ENCODE data around the gene GSTA1. TPM values are rescaled to one million over a fixed set of nuclear protein-coding genes. Genes with fewer than 3 reads are reported as not detected.
"Not testable (repeated sequence)": the region's sequence is repeated elsewhere in the genome, so short reads cannot be mapped to it uniquely, and the experiment has no call there.

Gene GSTA1
- 10.4 TPM for polyA plus RNA-seq (2013, experiment 1 of 2; ENCODE audit: insufficient read length)
- polyA plus RNA-seq (2013, experiment 2 of 2; ENCODE audit: insufficient read length) = 11.5 TPM

- DNase-seq = peak; percentile 7
These were observed at the start of gene GSTA1 for GRCh38 chr6:52803668-52804255. TSS of gene GSTA1 (minus strand) at chr6:52803816. CDS start at chr6:52799267, 4,549 bp downstream.

- DNase-seq = no peak
These were observed 45.5 kb upstream of the GSTA1 start for GRCh38 chr6:52849137-52849536.

GRCh38 chr6:52846002-52846401 is 42.4 kb upstream of the GSTA1 start:
- no peak for DNase-seq

- no peak for DNase-seq
These were observed 40.0 kb upstream of the GSTA1 start for GRCh38 chr6:52843605-52844004.

DNA sequence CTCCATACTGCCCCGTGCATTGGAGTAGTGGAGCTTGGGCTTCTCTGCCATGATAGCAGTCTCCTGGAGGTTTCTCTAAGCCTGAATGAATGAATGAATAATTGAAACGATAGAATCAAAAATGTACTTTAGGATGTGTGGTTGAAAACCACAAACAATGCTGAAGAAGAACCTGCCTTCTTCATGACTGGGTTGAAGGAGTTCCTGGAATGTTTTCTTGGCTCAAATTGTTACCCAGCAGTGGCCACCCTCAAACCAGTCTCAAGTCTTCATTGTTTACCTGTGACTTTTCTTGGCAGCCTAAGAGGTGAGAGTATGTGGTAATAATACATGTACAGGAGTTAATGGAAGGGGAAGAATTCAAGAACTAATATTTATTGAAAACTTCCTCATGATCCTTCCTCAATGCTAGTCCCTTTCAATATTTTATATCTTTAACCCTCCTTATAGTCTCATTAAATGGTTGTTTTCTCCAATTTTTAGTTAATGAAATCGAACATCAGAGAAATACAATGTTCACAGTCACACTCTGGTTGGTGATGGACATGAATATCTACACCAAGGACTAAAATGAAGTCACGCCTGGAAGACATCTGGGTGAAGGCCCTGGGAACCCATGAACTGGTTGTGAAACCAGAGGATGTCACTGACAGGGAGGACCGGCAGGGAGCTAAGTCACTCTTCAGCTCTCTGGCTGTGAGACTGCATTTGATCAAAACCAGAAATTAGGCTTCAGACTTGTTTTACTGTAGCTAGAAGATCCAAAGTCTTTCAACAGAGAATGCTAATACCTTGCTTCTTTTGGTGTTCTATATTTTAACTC is 37.4 kb upstream of the GSTA1 start, which contains the start of gene GSTA5:
TSS of gene GSTA5 (minus strand) at position 51 of the 823 bp plus-strand sequence.
- DNase-seq = peak; percentile 3

DNA sequence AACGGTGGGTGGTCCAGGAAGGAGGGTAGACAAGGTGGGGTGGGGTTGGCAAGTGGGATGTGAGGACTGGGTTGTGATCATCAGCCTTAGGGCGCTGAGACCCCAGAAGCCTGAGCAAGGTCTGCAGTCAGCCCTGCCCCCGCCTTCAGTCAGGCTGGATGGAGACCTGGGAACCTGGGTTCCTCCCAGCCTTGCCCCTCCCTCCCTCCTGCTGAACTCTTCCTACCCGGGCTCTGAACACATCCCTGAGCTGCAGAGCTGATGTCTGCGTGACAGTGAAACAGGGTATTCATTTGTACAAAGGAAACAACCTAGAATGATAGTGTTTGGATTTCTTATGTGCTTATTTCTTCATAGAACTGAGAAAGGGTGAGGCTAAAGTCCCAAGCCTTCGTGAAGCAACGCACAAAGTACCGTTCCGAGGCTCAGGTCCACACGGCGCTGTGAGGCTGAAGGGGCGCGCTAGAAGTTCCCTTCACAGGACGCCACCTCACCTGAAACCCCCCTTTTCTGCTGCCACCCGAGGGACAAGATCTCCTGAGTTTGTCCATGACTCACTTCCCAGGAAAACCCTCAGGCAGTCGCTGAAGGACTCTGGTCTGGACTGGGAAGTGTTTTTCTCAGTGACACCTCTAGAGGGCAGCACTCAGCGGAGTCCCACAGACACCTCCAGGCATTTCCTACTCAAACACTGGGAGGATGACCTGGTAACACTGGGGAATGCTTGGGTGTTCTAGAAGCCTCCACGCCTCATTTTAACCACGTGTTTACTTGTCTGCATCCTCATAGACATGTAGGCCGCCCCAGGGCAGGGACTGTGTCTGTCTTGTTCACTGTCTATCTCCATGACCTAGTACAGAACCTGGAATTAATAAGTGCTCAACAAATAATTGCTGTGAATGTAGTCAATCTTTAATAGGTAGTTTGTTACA is 35.8 kb upstream of the GSTA1 start:
- DNase-seq = peak; percentile 68

- peak; percentile 7 for DNase-seq
These were observed 30.9 kb upstream of the GSTA1 start for GRCh38 chr6:52834481-52834880.

GRCh38 chr6:52830869-52831268 is 27.3 kb upstream of the GSTA1 start:
- not testable (repeated sequence) for DNase-seq

DNA sequence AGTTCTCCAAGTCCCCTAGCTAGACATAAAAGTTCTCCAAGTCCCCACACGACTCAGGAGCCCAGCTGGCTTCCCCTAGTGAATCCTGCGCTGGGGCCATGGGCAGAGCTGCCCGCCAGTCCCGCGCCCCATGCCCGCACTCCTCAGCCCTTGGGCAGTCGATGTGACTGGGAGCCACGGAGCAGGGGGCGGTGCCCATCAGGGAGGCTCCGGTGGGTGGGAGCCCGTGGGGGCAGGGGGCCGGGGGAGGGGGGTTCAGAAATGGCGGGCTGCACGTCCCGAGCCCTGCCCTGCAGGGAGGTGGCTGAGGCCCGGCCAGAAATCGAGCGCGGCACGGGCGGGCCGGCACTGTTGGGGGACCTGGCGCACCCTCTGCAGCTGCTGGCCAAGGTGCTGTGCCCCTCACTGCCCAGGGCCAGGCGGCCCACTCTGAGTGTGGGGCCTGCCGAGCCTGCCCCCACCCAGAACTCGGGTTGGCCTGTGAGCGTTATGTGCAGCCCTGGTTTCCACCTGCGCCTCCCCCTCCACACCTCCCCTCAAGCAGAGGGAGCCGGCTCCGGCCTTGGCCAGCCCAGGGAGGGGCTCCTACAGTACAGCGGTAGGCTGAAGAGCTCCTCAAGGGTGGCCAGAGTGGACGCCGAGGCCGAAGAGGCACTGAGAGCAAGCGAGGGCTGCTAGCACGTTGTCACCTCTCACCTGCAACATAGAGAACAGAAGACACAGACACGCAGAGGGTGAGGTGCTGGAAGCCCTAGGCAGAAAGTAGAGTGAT is 25.6 kb upstream of the GSTA1 start:
- no peak for DNase-seq

- DNase-seq = not testable (repeated sequence)
These were observed 25.0 kb upstream of the GSTA1 start for GRCh38 chr6:52828621-52829020.

- DNase-seq = not testable (repeated sequence)
These were observed 23.6 kb upstream of the GSTA1 start for GRCh38 chr6:52827073-52827783.

DNA sequence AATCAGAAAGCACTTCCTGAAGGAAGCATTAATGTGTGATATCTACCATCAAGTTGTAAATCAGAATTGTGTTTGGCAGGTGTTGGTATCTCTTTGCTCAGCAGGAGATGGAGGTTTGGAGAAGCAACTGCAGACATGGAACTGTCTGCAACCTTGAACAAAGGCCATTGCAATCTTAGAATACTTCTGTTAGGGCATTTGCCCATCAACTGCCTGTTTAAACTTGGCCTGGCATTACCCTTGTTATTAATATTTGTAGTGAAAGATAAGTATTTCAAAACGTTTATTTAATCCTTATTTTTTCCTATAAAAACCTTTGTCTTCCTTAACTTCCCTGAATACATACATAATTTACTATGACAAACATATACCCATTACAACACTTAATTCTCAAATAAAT is 22.9 kb upstream of the GSTA1 start:
- DNase-seq = no peak

DNA sequence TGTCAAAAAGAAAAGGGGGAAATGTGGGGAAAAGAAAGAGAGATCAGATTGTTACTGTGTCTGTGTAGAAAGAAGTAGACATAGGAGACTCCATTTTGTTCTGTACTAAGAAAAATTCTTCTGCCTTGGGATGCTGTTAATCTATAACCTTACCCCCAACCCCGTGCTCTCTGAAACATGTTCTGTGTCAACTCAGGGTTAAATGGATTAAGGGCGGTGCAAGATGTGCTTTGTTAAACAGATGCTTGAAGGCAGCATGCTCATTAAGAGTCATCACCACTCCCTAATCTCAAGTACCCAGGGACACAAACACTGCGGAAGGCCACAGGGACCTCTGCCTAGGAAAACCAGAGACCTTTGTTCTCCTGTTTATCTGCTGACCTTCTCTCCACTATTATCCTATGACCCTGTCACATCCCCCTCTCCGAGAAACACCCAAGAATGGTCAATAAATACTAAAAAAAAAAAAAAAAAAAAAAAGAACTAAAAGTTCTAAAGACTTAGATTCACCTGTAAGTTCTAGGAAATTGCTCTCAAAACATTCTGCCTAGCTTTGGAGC is 22.4 kb upstream of the GSTA1 start:
- DNase-seq = not testable (repeated sequence)

GRCh38 chr6:52825270-52825793 is 21.7 kb upstream of the GSTA1 start:
- DNase-seq = not testable (repeated sequence)

- no peak for DNase-seq
These were observed 18.2 kb upstream of the GSTA1 start for GRCh38 chr6:52821842-52822241.

DNA sequence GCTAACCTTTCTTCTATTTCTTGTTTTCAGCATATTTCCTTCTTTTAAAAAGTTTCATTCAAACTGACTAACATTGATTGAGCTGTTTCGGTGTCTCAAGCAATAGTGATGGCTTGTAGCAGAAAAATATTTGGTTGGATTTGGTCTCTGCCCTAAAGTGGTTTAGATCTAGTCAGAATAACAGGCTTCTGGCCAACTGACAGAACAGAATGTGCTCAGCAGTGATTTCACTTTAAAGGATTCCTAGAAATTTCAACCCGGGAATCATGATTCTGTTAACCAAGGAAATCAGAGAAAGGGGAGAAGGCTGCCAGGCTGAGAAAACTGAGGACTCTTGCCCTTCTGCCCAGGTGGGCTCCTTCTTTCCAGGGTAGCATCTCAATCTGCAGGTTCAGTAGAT is 16.6 kb upstream of the GSTA1 start:
- peak; percentile 66 for DNase-seq

DNA sequence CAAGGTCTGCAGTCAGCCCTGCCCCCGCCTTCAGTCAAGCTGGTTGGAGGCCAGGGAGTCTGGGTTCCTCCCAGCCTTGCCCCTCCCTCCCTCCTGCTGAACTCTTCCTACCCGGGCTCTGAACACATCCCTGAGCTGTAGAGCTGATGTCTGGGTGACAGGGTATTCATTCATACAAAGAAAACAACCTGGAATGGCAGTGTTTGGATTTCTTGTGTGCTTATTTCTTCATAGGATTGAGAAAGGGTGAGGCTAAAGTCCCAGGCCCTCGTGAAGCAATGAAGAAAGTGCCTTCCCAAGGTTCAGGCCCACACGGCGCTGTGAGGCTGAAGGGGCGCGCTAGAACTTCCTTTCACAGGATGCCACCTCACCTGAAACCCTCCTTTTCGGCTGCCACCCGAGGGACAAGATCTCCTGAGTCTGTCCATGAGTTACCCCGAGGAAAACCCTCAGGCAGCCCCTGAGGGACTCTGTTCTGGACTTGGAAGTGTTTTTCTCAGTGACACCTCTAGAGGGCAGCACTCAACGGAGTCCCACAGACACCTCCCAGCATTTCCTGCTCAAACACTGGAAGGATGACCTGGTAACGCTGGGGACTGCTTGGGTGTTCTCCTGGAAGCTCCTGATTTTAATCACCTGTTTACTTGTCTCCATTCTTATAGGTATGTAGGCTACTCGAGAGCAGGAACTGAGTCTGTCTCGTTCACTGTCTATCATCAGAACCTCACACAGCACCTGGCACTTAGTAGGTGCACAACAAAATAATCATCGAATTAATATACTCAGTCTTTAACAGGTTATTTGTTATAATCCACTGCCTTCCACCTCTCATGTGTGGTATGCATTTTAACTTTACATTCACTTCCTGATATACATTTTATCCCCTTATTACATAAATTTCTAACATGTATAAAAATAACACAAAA is 11.8 kb upstream of the GSTA1 start:
- DNase-seq = peak; percentile 69

GRCh38 chr6:52814545-52814944 is 10.9 kb upstream of the GSTA1 start:
- not testable (repeated sequence) for DNase-seq

- not testable (repeated sequence) for DNase-seq
These were observed 6.2 kb upstream of the GSTA1 start for GRCh38 chr6:52809777-52810176.

Data from fibroblast of skin of scalp (primary cell).